HTERT RPE-1 (cell line): ENCODE data around the gene REX1BD.
"Not testable (repeated sequence)": the region's sequence is repeated elsewhere in the genome, so short reads cannot be mapped to it uniquely, and the experiment has no call there.

Experiments
- in situ Hi-C: fragments of 300-500 bp; cut with MboI; formaldehyde crosslinking; loops from 4 replicates; pipeline ENCODE4 v1.14.3; 2020; ENCODE audit warnings: low sequenced_read_pairs

Gene REX1BD

DNA sequence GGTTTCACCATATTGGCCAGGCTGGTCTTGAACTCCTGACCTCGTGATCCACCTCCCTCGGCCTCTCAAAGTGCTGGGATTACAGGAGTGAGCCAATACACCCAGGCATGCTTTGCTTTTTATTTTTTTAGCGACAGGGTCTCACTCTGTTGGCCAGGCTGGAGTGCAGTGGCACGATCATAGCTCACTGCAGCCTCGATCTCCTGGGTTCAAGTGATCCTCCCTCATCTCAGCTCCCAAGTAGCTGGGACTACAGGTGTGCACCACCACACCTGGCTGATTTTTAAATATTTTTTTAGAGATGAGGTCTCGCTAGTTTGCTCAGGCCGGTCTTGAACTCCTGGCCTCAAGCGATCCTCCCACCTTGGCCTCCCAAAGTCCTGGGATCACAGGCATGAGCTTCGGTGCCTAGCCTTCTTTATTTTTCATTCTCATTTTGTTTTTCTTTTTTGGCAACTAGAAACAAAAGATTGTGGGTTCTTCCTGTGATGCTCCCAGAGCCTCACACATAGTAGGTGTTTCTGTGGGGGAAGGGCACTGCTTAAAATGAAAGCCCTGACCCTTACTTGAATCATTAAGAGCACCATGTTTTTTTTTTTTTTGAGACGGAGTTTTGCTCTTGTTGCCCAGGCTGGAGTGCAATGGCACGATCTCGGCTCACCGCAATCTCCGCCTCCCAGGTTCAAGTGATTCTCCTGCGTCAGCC lies 12.2 kb downstream of the REX1BD start:
- in situ Hi-C loops = not testable (repeated sequence)

DNA sequence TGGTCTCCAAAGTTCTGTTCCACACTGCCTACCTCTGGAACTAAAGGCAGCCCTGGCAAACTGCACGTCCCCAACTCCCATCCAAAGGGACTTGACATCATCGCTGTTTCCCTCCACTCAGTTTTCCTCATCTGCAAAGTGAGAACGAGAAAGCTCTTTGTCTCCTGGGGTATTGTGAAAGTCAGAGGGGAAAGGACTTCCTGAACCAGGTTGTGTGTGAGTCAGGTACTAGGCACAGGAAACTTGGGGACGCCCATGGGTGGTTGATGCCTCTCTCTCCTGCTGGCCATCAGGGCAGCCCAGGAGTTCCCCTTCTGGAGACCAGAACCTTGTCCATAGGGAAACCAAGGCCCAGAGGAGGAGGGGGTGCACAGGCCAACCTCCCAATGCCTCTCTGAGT lies 13.3 kb downstream of the REX1BD start:
- in situ Hi-C loops = no loop called here

DNA sequence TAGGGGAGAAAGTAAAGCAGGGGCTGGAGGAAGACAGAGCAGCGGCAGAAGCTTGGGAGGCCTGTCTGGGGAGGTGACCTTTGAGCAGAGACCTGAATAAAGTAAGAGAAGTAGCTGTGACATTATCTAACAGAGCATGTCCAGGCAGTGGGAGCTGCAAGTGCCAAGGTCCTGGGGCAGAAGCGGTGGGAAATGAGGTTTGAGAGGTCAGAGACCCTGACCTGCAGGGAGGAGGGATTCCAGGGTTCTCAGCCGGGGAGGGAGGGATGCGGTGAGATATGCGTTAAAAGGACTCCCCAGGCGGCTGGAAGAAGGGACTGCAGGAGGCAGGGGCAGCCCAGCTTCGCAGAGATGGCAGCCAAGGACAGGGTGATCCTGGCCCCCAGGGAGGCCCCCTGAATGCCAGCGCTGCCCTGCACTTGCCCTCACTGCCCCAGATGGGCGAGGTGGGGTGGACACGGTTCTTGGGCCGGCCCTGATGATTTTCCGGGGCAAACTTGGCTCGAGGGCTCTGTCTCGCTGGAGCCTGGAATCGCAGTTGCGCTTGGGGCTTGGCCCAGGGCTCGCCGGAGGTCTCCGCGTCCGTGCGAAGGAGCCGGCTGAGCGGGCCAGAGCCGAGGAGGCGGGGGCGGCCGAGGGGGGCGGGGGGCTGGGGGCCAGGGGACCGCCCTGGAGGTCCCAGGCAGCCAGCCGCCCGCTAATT lies 14.8 kb downstream of the REX1BD start:
- in situ Hi-C loops = no loop called here

DNA sequence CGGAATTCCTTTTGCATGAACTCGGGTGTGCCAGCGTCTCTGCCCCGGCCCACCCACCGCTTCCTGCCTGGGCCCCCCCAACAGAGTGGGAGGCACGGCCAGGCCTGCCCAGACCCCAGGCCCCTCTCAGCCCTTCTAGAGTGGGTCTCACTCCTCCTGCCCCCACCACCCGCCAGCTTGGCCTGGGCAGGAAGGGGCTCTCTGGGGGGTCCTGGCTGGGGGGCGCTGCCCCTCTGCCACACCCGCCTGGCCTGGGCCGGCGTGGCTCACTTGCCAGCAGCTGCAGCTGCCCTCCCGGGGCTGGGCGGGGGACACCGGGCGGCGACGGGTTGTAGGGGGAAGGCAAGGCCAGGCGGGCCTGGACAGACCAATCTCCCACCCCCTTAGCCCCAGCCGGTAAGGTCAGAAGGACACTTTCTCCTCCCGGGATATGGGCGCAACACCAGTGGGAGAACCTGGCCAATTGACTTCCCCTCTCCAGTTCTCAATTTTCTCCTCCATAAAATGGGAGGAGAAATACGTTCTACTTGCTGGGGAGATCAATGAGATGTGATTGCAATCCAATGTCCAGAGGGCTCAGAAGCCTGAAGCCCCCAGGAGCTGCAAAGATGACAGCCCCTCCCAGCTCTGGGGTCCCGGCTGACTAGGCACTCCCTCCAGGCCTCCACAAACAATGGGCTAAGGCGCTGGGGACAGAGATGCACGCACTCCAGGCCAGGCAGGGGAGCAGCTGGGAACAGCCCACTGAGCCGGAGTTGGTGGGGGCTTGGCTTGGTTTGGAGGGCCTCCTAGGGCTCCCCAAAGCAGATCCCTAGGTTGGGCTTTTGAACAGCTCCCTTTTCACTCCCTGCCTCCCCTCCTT lies 15.6 kb downstream of the REX1BD start:
- in situ Hi-C loops = no loop called here

DNA sequence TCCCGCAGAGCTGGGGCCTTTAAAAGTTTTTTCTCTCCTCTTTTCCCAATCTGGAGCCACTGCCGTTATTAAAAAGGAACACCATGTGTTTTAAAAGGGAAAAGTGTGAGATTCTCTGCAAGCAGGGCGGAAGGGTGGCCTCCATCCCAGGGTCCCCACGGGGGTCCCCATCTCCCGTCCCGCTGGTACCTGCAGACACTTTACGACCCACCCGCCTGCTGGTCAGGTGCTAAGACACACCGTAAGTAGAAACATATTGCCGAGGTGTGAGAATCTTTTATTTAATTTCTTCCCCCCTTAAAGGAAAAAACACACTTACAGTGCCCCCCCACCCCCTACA lies 16.2 kb downstream of the REX1BD start:
- in situ Hi-C loops = no loop called here

DNA sequence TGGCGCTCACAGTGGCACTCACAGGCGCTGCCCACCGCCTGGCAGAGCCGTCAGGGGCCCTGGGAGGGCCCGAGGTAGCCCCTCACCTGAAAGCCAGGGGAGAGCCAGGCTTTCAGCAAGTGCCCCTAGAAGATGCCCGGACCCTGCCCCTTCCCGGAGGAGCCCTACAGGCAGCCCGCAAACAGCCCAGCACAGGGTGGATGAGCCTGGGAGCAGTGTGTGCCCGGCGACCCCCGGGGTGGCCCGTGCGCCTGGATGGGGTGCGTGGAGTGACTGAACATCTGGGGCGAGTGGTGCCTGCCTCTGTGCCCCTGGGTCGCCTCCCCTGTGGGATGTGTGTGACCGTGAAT lies 16.6 kb downstream of the REX1BD start:
- in situ Hi-C loops = no loop called here

DNA sequence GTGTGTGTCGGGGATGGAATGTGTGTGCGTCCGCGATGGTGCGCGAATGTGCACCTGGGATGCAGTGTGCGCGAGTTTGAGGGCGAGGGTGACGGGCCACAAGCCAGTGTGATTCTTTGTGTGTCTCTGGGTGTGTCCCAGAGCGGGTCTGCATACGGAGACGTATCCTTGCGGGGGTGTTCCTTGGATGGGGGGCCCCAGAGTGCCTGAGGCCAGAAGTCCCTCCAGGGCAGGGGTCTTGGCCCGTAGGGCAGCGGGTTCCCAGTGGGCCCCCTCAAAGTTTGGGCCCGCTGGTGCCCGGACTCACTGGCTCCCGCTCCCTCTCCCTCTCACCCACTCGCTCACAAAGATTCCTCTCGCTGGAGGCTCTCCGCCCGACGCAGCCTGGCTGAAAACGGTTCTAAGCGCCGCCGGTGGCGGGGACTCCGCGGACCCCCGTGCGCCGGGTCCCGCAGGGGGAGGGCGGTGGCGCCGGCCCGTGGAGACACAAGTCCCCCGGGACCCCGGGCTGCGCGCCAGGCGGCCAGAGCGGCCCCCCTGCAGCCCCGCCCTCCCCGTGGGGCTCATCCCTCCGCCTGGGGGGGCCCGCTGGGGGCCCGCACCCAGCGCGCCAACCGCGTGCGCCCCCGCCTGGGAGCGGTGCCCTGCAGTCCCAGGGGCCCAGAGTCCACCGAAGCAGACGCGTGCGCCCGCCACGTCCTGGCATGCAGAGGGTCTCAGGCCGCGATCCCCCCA lies 17.1 kb downstream of the REX1BD start:
- in situ Hi-C loops = no loop called here

DNA sequence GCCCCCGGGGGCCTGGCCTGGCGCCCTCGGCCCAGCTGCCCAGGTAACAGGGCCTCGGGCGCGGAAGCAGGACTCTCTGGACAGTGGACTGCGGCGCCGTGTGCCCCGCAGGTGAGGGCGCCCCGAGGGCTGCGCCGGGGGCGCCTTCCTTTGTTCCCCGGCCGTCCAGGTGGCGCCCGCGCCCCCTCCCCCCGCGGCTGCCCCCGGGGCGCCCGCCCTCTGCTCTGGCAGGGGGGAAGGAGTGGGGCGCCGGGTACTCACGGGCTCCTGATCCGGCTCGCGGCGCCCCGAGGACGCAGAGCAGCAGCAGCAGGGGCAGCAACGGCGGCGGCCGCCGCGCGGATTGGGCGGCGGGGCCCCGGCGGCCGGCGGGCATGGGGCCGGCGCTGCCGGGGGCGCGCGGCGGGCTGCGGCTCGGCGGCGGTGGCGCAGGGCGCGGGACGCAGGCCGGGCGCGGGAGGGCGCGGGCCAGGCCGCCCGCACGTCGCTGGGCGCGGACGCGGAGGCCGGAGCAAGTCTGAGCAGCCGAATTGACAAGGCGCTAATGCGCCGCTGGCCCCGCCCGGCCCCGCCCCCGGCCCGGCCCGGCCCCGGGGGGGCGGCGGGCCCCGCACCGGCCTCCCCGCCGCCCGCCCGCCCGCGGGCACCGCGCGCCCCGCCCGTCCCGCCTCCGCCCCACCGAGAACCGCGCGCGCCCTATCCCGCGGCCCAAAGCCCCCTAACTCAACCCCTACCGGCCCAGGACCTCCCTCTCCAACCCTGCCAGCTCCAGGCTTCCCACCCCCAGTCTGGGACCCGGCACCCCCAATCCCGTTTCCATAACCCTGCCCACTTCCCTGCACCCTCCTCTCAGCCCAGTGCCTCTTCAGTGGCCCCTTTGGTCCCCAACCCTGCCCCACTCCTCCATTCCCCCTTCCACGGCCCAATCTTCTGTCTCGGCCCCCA lies 18.0 kb downstream of the REX1BD start, which contains the start of gene CRLF1:
Gene CRLF1 (minus strand): TSS at position 519 of the 945 bp plus-strand sequence. CDS start 143 bp downstream, at position 376.
- in situ Hi-C loops = no loop called here

DNA sequence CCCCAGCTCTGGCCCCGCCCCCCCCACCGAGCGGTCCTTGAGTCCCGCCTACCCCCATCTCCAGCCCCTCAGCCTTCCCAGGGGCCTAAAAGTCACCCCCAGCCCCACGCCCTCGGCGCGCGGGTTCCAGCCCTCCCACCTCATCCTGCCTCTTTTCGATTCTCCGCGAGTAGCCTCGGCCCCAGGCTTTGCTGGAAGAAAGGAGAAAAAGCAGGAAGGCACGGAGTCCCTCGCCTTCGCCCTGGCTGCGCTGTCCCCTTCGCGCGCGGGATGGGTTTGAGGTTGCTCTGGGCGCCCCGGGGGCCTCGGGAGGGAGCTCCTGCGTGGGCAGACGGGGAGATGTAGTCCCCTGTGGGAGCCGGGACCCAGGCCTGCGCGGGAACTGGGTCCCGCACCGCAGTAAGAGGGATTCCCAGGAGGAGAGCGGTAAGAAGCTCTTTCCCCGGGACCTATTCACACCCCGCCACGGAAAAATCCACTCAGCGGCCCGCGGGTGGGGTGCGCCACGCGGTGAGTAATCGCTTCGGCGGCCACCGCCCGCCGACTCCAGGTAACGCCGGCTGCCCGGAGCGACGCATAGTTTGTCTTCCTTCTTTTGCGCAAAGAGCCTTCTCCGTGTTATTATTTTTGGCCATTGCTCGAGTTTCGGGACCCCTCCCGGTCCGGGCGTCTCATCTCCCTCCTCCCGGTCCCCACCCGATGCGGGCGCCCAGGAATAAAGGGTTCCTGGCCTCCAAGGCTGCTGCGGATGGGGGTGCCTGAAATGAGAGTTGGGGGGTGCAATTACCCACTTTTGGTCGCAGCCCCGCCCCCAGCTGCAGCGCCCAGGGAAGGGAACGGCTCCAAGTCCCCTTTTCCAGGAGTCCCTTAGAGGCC lies 18.9 kb downstream of the REX1BD start:
- in situ Hi-C loops = no loop called here

DNA sequence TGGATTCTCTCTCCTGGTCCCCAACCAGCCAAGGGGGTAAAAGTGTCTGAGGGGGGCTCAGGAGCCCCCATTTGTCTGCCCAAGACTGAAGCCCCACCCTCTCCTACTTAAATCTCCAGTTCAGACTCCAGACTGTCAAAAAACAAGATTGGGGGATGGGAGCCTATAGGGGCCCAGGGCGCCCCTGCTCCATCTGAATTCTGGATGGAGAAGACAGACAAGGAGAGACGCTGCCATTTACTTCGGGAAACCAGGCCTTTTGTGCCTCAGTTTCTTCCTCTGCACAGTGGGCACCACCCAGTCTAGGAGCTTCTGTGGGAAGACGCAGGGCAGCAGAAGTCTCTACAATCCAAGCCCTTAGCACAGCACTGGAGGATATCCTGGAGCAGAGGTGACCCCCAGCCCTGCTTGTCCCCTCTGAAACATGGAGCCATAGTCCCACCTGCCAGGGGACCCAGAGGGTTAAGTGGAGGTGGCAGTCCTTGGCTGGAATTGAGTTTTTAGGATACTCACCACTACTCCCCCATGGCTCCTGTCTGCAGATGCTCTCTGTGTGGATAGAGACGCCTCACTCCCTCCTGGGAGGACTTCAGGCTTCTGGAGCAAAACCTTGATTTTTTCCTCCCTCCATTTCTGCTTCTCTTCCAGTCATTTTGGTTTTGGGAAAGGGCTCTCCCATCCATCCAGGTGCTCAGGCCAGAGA lies 19.7 kb downstream of the REX1BD start:
- in situ Hi-C loops = no loop called here

DNA sequence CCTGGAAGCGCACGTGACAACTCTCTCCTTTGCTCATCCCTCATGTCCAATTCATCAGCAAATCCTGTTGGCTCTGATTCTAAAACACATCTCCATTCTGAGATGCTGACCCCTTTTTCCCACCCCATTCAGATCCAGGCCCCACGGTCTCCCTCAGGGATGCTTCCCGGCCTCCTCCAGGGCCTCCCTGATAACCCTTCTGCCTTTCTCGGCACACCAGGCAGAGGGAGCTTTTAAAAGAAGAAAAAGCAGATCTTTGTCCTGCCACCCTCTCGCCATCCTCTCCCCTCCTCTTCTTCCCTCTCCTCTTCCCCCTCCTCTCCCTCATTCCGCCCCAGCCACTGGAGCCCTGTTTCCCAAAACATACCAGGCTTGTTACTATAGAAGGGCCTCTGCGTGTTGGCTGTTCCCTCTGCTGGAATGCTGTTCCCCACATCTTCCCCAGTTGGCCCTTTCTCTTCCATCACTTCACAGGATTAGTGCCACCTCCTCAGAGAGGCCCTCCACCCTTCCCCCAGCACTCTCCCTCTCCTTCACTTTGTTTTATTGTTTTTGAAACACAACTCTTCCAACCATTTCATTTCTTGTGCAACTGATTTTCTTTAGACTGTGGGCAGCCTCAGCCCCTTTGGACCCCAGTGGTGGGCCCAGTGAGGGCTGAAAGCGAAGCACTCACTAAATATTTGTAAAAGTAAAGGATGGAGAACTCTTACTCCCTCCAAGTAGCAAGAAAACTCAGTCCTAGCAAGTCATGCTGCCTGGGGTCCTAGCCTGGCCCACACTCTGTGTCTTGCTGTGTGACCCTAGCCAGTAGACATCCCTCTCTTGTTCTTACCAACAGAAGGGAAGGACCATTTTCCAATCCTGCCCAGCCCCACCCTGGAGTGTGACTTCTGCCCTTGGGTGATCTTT lies 20.5 kb downstream of the REX1BD start:
- in situ Hi-C loops = no loop called here

DNA sequence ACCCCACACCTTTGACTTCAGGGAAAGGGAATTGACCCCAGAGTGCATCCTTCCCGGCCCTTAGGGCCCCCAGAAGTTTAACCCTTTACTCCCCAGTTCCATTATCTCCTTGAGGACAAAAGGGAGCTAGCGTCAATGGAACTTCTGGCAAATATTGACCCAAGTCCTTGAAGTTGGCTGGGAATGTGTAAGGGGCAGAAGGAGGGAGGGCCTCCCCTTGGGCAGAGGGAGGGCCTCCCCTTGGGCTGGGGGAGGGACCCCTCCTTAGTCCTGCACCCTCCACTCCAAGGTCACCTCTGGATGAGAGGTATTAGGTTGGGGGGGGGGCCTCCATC lies 21.1 kb downstream of the REX1BD start:
- in situ Hi-C loops = no loop called here

DNA sequence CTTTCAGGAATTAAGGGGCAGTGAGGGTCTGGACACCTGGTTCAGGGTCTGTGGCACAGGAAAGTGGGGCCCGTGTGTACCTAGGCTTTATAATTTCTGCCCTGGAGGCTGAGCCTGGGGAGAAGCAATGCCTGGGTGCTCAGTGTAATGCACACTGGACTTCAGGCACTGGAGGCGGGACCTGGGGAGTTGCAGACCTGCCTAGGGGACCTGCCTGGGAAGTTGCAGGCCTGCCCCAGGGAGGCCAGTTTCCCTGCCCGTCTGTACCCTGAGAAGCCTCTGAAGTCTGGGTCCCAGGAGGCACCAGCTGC lies 21.6 kb downstream of the REX1BD start:
- in situ Hi-C loops = no loop called here

DNA sequence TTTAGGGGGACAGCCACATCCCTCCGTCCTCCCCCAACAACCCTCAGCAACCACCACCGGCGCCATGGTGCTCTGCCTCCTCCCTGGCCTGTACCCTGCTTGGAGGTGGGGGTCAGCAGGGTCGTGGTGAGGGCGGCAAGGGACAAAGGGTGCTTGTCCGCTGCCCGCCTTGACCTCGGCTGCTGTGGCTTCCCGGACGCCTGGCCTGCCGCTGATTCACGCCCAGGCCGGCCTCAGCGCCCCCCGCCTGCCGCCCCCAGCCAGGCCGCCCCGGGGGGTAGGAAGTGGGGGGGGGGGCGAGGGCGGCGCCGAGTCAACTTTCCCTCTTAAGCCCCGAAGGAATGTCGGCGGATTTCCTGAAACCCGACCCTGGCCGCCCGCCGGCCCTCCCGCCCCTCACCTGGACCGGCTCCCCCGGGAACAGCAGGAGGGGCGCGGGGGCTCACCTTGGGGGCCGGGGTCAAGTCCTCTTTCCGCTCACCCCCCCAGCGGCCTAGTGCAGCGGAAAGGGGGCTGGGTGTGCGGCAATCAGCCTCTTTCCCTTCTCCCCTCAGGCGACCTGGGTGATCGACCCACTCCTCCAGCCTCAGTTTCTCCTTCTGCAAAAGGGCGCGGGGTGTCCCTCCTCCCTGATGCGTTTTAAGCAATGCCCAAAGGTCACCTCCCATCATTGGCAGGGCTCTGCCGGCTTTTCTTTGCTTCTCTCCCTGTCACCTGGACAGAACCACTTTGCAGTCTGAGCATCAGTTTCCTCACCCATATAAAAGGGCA lies 22.1 kb downstream of the REX1BD start:
- in situ Hi-C loops = no loop called here

DNA sequence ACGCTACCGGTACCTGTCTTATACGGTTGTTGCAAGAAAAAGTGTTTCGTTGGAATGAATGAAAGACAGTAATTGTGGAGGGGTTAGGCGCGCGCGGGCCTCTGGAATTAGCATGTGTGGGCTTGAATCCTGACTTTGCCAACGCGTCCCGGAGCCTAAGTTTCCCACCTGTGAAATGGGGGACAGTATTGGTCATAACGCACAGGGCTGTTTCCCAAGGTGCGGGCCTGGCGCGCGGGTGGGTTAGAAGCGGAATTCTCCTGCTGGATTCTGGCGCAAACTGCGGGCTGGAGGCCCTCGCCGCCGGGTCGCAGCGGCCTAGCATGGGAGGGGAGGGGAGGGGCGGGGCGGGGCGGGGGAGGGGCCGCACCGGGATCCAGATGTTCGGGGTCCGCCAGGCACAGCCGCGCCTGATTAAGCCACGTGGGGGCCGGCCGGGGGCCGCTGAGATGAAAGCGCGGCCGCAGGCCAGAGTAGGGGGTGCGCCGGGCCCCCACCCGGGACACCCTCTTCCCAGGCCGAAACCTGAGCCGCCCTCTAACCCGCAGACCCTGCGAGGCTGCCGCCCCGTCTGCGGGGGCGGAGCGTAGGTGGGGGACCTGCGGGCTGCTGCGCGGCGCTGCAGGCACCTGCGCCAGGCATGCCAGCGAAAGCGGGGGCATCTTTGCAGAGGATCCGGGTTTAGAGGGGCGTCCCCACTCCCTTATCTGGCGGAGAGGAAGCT lies 22.9 kb downstream of the REX1BD start:
- in situ Hi-C loops = no loop called here

DNA sequence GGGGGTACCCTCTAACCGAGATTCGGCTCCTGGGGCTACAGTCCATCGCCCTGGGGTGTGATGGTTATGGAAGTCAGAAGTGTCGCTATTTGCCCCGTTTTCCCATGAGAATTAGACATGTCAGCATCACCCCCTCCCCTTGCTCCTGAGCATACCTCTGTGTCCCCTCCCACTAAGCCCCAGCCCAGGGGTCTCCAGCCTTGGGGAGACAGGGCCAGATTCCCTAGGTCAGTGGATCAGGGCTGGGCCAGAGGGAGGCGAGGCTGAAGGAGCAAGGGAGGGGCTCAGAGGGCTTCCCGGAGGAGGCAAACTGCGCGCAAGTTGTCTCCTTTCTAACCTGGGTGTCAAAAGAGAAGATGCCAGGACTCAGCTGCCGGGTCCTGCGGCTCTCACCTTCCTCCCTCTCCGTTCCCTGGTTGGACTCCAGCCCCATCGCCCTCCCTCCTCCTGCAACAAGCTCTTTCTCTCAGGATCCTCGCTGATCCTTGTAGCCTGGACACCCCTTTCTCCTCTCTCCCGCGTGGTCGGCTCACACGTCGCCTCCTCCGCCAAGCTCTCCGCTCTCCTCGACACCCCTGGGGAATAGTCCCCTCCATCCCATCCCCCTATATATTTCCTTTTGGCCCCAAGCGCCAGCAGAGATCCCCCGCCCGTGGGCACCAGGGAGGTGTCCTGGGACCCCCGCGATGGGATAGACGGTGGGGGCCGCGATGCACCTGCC lies 23.6 kb downstream of the REX1BD start:
- in situ Hi-C loops = no loop called here
